ENCODE data around the gene FBLIM1.

Gene FBLIM1, protein sequence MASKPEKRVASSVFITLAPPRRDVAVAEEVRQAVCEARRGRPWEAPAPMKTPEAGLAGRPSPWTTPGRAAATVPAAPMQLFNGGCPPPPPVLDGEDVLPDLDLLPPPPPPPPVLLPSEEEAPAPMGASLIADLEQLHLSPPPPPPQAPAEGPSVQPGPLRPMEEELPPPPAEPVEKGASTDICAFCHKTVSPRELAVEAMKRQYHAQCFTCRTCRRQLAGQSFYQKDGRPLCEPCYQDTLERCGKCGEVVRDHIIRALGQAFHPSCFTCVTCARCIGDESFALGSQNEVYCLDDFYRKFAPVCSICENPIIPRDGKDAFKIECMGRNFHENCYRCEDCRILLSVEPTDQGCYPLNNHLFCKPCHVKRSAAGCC

DNA sequence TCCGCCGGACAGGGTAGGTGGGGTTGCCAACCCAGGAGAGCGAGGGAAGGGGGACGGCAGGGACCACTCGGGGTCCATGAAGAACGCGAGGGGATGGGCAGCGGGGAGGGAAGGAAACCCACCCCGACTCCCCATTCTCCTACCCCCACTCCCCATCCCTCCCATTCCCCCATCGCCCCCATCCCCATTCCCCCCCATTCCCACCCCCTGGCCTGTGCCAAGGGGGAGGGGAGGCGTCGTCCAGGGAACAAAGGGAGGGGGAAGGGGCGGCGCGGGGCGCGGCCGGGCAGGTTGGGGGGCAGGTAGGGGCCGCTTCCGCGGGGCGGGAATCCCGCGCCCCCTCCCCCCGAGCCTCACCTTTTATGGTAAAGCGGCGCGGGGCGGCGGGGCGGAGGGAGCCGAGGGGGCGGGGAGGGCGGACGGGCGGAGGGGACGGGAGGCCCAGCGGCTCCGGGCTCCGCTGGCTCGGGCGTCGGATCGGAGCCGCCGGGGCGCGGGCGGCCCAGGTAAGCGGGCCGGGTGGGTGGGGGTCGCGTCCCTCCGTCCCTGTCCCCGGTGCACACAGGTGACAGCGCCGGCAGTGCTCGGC, at the start of gene FBLIM1:
Gene FBLIM1, plus strand, starts transcription at position 453 of the 589 bp plus-strand sequence. CDS start 6,189 bp downstream, outside the sequence.
- DNase-seq: no peak

DNA sequence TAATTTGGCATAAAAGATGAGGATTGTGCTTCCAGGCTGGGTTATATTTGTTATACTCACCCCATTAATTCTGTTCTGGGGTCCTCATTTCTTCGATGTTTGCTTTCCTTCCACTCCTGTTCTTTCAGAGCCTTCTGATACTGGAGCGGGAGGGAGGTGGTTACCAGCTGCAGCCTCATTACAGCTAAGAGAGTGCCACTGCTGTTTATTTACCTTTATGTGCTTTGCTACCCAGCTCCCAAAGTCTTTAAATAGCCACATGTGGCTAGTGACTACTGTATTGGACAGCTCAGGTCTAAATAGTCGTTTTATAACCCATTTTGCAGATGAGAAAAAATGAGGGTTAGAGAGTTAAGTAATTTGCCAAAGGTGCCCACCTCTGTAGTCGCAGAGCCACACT, 49.4 kb upstream of the FBLIM1 start:
- no peak for DNase-seq

DNA sequence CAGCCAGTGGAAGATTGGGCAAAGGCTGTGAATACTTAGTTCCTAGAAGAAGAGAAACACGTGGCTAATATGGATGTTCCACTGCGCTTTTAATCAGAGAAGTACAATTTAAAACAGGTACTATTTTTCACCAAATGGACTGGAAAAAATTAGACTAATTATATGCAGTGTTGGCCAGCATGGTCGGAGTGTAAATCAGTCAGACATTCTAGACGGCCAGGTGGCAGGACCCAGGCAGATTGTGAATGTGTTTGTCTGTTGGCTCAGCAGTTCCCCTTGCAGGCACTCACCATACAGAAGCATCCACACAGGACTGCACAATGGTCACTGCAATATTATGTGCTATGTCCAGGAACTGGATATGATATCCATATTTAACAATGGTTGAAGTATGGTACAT, 46.4 kb upstream of the FBLIM1 start:
- DNase-seq: no peak

DNA sequence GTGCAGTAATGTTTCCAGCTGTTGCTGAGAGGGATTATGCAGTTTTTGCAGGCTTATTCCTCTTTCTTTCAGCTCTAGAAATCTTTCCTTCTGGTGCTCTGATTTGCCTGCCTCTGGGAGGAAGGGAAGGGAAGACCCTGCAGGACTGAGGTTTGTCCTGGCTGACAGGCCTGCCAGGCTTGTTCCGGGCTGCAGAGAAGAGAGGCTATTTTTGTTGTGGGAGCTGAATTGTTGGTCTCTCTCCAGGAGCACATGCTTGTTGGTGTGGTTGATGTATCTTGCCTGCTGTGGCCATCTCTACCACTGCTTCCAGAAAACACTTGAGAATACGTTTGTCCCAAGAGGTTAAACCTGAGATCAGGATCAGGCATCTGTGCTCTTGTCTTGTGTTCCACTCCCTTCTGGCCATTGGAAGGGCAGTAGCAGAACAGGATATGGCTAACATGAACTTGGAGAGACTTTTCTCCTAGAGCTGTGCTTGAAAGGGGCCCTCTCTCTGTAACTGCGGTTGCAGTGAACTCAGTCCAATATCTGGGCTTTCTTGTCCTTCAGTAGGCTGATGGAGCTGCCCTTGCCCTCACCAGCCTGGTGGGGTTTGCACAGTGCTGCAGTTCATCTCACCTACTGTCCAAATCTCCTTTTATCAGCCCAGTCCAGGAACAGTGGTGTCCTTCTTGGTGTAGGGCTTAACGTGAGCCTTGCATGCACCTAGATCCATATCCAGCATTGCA, 44.0 kb upstream of the FBLIM1 start:
- DNase-seq: no peak

DNA sequence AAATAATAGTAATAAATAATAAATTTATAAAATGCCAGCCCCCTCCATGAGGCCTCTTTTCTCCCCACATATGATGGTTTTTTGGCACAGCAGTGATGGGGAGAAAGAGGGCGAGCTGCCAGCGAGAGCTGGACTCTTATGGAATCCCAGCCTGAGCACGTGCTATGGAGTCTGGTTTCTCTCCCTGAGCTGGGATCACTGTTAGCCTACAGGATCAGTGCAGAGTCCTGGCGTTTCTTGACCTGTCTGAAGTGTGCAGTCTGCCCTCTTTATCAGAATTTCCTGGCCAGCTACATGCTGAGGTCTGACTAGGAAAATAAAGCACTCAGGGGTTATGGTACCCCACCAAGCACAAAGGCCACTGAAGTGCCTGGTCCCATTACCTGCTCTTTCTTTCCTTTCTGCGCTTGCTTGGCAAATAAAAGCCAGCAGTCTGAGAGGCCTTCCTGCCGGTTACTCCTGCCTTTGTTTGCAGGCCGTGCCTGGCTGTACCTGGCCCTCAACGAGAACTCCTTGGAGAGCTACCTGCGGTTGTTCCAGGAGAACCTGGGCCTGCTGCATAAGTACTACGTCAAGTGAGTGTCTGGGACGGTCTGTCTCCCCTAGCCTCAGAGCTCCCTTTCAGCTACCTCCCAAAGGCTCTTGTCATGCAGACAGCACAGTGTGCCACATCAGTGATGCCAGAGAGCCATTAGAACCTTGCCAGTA, 41.0 kb upstream of the FBLIM1 start:
- DNase-seq: no peak

DNA sequence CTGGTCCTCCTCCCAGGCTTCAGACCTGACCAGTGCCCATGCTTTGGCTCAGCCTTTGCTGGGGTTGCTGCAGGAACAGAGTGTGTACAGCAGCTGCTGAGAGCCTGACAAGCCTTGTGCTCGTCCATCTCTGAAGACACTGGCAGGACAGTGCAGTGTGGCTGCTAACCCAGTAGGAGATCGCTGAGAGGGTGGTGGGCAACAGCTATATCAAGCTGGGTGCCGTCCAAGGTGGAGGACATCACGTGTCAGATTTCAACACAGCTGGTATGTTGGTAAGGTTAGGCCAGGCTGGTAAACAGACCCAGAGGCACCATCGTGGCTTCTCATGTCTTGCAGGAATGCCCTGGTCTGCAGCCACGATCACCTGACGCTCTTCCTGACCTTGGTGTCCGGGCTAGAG, 40.4 kb upstream of the FBLIM1 start:
- DNase-seq: no peak

DNA sequence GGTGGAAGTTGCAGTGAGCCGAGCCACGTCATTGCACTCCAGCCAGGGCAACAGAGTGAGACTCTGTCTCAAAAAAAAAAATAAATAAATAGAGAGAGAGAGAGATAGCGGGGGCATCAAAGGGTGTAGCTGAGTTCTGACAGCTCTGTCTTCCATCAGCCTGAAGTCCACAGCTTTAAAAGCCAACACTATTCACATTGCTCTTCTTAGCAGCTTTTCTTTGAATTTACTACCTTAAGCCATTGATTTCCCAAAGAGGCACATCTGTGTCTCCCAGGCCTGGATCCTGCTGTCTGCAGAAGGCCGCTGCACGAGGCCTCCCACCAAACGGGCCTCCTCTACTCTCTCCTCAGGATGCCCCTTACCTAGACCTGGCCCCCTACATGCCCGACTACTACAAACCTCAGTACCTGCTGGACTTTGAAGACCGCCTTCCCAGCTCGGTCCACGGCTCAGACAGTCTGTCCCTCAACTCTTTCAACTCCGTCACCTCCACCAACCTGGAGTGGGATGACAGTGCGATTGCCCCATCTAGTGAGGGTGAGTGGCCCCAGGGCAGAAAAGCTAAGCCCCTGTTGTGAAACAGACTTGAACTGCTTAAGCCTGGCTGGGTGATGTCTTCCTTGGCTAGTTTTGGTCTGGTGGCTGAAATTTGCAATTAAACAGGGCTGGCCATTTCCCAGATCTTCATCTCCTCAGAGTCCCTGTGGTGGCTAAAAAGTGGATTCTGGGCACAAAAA, 39.0 kb upstream of the FBLIM1 start:
- no peak for DNase-seq

DNA sequence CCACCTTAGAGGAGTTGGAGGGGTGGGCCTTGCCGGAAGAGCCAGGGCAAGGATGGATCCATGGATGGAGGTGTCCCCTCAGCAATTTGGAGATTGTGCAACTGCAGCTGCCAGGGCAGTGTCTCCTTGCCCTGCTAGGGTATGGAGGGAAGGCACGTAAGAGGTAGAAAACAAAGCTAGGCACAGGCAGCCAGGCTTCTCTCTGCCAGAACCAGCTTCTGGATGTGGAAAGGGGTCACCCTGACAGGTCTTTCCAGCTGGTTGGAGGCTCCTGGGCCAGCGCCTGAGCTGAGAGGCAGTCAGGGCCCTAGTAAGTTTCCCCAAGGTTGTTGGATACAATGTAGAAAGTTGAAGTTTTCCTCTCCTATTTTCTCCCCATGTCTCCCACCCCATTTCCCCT, 37.7 kb upstream of the FBLIM1 start:
- DNase-seq: no peak

DNA sequence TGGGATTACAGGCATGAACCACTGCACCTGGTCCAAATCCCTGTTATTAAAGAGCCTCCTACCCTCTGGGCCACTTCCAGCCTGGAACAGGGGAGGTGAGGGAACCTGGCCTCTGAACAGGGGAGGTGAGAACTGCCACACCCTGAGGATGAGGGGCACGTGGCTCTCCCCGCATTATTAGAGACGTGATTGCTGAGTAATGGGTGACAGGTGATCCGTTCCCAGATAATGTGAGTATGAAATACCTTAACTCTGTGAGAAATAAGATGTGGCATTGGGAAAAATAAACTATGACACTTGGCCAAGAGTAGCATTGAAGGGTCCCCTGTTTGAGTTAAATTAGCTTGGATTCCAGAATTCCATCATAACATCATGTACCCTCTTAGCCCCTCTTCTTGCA, 36.2 kb upstream of the FBLIM1 start:
- DNase-seq: no peak

DNA sequence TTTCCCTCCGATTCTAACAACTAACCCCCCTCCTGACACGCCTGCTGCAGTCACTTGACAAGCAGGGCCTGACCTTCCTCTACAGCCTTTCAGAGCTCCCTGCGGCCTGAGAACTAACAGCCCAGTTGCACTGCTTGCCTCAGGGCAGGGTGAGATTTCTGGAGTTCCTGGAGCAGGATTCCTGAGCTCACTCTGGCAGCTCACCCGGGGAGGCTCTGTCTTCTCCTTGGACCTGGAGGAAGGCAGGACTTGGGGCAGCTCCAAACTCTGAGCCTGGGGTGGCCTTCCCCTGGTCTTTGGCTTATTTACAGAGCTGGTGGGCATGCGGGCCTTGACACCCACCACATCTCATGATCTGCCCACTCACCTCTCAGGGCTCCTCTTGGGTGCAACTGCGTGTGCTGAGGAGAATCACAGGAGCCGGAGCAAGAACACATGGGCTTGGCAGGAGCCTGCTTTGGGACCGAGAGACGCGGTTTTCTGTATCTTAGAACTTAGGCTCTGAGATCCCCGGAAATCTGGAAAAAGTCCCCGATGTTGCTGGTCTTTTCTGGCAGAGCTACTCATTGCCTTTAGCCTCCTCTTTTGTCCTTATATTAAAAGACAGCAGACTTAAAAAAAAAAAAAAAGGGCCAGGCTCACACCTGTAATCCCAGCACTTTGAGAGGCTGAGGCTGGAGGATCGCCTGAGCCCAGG, 35.6 kb upstream of the FBLIM1 start:
- no peak for DNase-seq

DNA sequence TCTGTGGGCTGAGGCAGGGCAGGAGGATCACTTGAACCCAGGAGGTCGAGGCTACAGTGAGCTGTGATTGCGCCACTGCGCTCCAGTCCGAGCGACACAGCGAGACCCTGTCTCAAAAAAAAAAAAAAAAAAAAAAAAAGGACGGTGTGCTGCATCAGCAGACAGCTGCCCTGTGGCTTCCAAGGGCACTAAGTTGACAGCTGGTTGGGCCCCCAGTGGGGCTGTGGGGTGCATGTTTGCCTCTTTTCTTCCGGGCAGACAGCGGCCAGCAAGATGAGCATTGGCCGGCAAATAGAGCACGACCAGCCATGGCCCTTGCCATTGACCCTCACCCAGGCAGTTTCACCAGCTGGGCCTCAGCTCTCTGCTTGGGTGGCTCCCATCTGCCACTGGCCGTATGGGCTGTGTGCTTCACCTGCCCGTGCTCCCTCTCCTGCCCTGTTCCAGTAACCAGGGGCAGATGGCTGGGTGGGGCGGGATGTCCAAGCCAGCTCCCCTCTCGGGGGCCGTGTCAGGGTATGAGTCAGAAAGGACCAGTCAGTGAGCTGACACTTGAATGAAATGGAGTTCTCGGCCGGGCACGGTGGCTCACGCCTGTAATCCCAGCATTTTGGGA, 34.9 kb upstream of the FBLIM1 start:
- DNase-seq: no peak

DNA sequence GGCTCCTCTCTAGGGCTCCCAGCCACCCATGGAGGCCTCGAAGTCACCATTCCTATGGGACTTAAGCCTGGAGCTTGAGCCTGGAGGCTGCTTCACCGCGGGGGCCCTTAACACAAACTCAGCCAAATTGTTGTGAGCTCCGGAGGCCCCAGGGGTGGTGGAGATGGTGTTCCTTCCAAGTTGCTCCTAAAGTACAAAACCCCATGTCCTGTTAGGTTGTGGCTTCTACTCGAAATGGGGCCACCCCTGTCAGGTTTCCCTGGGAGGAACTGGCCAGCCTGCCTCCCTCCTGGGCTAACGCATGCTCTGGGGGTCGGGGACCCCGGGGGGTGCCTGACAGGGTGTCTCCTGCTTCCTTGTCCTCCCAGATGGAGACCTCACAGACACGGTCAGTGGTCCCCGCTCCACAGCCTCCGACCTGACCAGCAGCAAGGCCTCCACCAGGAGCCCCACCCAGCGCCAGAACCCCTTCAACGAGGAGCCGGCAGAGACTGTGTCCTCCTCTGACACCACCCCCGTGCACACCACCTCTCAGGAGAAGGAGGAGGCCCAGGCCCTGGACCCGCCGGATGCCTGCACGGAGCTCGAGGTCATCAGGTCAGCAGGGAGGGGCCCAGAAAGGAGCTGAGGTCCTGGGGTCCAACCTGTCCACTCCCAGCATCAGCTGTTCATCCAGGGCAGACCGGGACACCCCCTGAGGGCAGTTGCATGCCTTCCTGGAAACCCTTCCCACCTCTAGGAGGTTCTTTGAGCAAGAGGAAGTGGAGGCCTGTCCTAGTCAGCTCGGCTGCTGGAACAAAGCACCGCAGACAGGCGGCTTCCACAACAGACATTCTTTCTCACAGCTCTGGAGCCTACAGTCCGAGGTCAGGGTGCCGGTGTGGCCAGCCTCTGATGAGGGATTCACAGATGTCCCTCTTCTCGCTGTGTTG, 33.4 kb upstream of the FBLIM1 start:
- DNase-seq: no peak

DNA sequence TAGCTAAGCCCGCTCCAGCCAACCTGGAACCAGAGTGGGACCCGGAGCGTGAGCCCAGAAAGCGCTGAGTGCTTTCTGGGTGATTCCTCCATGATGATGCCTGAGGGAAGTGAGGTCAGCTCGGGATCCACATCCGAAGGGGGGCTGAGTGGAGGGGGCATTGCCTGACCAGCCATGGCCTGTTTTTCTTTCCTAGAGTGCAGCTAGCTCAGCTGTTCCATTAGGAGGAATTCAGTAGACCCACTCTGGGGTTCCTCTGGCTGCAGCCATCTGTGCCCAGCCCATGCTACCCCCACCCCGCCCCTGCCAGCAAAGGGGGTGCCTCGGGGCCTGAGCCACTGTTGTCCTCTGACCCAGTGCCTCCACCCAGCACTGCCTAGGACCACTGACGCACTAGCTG, 32.1 kb upstream of the FBLIM1 start:
- no peak for DNase-seq

DNA sequence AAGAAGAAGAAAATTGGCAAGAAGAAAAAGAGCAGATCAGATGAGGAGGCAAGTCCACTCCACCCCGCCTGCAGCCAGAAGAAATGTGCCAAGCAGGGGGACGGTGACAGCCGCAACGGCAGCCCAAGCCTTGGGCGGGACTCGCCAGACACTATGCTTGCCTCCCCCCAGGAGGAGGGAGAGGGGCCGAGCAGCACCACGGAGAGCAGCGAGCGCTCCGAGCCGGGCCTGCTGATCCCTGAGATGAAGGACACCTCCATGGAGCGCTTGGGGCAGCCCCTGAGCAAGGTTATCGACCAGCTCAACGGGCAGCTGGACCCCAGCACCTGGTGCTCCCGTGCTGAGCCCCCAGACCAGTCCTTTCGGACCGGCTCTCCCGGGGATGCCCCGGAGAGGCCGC, 31.6 kb upstream of the FBLIM1 start:
- no peak for DNase-seq

DNA sequence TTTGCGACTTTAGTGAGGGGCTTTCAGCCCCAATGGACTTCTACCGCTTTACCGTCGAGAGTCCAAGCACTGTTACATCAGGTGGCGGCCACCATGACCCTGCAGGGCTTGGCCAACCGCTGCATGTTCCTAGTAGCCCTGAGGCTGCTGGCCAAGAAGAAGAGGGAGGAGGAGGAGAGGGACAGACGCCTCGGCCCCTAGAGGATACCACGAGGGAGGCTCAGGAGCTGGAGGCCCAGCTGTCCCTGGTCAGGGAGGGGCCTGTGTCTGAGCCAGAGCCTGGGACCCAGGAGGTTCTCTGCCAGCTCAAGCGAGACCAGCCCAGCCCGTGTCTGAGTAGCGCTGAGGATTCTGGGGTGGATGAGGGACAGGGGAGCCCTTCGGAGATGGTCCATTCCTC, 31.2 kb upstream of the FBLIM1 start:
- no peak for DNase-seq

DNA sequence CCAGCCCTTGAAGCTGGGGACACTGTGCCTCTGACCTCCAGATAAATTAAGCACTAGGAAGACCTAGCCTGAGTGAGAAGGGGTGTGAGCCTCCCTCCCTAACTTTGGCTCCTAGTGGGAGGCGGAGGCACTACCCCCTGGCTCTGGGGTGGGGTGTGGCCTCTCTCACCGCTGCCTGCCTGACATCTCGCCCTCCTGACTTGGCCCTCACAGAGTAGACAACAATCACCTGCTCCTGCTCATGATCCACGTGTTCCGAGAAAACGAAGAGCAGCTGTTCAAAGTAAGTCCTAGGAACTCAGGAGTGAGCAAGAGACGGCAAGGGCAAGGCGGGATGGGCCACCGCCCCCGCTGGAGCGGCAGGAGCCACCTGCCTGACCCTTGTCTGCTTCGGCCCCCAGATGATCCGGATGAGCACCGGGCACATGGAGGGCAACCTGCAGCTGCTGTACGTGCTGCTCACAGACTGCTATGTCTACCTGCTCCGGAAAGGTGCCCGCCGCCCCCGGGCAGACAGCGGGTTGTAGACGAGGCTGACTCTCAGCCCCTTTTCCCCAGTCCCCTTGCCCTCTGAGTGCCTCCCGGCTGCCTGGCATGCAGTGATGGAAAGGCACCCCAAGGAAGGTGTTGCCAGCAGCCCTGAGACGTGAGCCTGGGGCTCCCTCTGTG, 30.6 kb upstream of the FBLIM1 start:
- no peak for DNase-seq

DNA sequence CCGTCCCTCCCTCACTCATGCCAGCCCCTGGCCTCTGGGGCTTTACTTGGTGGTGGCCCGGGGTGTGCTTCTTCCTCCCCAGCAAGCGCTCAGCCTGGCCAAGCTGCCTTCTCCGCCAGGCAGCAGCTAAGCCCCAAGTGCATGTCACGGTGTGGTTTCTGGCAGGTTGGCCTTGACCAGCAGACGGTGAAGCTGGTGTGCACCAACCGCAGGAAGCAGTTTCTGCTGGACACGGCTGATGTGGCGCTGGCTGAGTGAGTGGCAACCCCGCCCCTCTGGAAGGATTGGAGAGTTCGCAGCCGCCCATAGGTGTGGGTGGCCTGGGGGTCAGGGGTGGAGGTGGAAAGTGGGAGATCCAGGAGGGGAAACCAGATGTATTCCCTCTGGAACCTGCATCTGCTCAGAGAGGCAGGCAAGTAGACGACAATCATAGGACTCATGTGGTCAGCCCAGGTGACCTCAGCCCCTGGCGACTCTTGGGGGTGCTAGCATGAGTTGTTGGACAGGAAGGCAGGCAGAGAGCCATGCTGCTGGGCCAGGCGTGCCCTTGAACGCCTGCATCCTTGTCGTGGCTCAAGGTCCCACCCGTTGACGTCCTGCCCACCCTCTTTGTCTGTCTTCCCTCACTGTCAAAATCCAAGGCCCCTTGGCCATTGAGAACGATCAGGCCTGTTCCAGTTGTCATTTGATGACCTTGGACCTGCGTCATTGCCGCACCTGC, 29.5 kb upstream of the FBLIM1 start:
- DNase-seq: no peak

DNA sequence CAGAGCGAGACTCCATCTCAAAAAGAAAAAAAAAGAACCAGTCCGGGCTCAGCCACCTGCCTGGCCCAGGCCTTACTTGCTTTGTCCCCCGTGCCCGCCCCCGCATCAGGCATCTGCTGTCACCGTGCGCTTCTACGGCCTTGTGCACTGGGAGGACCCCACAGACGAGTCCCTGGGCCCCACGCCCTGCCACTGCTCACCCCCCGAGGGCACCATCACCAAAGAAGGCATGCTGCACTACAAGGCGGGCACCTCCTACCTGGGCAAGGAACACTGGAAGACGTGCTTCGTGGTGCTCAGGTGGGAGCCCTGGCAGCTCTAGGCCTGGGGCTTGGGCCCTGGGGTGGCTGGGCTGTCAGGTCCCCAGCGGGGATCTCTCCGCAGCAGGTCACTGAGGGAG, 28.2 kb upstream of the FBLIM1 start:
- DNase-seq: no peak

DNA sequence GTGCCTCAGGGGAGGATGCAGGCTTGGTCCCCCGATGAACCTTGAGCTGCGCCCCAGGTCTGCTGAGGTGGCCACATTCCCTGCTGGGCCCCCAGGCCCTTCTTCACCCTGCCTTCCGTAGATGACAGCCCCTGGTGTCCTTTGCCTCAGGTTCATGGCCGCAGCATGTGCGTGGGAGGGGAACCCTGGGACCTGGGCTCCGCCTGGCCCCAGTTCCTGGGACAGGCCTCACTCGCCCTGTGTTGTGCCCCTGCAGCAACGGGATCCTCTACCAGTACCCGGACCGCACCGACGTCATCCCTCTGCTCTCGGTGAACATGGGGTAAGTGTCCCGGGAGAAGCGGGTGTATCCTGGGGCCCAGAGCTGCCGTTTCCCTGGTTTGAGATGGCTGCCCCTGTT, 27.7 kb upstream of the FBLIM1 start:
- no peak for DNase-seq

Measured in activated naive CD4-positive, alpha-beta T cell treated with Interleukin-2 at 50 U/mL for 16 hours (primary cell).